Measurements from ENCODE around the gene DOCK11.

The DOCK11 gene

DNA sequence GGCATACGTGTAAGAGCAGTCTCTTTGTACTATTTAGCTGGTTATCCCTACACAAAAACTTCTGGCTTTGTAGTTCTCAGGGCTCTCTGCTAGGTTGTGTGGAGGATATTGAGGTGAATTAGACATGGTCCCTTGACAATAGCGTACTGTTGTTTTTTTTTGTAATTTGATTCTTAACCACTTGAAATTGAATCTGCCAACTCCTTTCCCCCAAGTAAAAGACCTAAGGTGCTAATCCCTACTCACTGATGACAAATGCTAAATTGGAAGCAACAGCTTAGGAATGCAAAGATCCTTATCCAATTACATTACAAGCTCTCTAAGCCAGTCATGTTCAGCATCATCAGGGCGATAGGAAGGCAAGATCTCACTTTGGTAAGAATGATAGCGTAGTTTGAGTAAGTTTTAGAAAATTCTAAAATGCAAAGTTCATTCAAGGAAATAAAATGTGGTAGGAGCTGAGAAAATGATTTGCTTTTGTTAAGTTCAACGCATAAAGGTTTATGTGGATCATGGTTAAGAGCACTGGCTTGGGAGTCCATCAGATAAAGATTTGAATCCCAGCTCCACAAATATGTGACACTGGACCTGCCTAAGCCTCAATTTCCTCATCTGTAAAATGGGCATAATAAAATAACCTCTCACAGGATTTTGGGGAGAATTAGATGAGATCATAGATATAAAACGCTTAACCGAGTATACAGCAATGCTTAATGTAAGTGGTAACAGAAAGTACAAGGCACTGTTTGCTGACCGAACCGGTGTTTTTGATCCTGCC is 39.3 kb downstream of the DOCK11 start:
- DNase-seq = no peak

DNA sequence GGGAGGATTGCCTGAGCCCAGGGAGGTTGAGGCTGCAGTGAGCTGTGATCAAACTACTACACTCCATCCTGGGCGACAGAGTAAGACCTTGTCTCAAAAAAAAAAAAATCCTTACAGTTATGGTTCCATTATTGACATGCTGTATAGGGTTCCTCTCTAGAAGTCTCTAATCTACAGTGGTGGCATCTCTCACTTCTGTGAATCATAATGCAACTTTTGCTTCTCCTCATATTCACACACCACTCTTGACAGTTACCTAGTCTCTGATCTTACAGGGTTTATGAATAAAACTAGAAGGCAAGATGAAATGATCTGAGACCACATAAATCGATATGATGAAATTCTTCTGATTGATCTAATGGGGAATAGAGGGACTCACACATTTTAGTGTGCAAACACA is 40.6 kb downstream of the DOCK11 start:
- DNase-seq = no peak

DNA sequence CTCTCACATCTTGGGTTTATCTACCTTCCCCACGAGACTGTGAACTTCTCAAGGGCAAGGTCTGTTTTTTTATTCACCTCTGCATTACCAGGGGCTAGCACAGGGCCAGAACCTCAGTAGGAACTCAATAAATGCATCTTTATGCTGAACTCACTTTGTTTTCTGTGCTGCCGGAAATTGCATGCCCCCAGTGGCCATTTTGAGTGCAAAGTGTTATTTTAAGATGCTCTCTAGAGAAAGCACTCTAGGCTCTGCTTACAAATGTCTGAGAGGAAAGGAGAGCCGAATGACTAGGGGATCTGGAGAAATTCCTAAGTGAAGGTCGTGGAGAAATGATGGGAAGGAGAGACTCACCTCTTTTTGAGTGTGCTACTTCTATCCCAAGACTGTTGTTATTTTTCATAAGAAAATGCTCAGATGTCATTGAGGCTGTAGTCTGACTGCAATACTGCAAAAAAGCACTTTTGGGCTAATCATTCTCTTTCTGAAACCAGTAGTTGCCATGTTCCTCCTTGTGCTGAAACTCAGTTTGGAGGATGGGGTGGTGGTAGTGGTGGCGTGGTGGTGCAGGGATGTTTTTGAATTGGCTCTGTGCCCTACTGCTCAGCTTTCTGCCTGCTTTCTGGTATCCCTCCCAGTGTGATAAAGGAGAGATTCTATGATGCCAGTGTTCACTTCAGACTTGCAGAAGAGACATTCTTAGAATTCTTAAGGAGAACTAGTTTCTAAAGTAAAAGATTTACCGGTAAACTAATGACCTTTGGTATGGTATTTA is 41.3 kb downstream of the DOCK11 start:
- DNase-seq = no peak

DNA sequence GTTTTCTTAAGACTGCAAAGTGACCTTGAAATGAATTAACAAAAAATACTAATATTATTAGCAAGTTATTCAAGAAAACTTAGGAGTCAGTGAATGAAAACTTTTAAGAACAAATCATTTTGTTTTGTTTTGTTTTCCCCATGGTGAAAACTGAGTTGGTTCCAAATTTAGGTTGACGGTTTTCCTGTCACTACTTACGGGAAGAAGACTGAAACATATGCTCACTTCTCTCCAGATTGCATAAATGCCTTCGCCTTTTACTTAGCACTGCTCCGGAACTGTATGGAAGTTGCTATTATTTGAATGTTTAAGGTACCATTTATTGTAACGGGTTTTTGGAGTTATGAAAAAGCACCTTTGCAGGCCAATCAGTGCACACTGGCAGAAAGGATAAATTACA is 42.8 kb downstream of the DOCK11 start:
- no peak for DNase-seq

DNA sequence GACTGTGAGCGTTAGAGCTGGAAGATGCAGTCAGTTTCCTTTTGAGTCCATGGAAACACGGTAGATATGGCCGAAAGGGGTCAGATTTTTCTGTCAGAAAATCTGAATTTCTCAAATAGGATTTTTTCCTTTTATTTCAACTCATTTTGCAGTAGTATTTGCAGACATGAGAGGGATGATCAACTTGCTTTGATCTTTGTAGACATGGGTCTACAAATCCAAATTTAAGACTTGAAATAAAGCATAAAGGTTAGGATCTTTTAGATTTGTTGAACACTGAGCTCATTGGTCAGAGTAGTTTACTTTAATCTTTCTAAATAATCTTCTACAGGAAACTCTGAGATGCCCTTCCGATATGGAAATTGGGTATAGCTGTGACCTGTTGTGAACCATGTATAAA is 44.7 kb downstream of the DOCK11 start:
- DNase-seq = no peak

GRCh38 chrX:118541482-118541881 is 45.9 kb downstream of the DOCK11 start:
- no peak for DNase-seq

- DNase-seq = no peak
Observed at GRCh38 chrX:118545510-118545909, 49.9 kb downstream of the DOCK11 start.

DNA sequence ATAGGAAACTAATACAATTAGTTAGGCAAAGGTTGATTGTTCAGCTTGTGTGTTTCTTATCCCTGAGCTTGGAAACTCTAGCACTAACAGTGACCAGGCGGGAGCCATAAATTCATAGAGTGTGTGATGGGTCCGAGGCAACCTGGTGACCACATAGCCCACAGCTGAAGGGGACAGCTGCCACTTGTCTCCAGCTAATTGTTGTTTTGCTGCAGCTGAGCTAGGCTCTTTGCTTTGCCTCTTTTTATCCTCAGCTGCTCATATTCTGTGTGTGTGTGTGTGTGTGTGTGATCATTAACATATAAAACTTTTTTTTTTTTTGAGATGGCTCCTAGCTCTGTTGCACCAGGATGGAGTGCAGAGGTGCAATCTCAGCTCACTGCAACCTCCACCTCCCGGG is 53.2 kb downstream of the DOCK11 start:
- no peak for DNase-seq

DNA sequence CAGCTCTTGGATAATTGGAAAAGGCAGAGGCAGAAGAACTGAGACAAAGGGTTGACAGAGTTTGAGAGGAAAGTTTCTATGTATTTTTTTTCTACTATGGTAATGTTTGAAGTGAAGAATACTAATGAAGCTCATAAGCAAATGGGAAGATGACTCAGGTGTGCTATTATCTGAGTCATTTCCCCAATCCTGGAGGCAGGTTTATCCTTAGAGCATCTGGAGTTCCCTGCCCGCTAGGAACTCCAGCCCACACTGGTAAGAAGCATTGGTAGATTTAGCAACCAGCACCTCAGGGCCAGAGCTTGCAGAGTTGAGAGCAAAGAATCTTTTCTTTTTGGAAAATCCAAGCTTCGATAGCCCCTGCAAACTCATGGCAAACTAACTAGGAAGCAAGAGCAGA is 55.2 kb downstream of the DOCK11 start:
- no peak for DNase-seq

DNA sequence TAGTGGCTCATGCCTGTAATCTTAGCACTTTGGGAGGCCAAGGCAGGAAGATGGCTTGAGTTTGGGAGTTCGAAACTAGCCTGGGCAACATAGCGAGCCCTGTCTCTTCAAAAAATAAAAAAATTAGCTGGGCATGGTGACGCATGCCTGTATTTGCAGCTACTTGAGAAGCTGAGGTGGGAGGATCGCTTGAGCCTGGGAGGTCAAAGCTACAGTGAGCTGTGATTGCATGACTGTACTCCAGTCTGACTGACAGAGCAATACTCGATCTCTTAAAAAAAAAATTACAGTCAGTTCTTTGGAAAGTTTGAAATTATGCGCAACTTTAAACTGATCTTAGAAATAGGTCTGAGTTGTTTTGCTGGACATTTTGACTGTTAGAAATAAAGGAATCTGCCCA is 55.8 kb downstream of the DOCK11 start:
- DNase-seq = no peak

DNA sequence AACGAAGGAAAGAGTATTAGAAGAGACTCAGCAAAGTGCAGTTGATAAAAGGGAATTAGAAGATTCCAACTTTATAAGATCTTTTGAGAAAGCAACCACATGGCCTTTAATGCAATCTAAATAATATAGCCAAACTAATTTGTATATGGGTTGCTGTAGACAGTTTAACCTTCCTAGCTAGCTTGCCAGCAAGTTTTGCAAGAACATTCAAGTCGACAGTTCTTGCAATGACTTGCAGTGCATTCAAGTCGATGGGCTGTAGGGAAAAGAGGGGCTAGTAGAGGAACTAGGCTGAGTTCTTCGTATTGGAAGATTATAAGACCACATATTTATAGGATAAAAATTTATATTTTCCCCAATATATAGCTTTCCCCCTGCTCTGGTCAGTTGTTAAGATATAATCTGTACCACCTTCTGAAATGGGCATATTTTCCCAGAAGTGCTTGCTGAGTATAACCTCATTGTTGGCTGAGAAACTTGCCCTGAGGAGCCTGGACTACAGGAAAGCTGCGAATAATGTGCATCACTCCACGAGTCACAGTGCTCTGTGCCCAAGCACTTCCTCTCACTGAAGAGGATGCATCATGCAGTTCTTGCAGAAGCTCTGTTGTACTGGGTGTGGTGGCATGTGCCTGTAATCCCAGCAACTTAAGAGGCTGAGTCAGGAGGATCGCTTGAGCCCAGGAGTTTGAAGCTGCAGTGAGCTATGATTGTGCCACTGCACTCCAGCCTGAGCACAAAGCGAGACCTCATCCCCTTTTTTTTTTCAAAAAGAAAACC is 56.7 kb downstream of the DOCK11 start:
- no peak for DNase-seq

- DNase-seq = no peak
Observed at GRCh38 chrX:118553042-118553710, 57.6 kb downstream of the DOCK11 start.

GRCh38 chrX:118554511-118554910 is 58.9 kb downstream of the DOCK11 start:
- DNase-seq = no peak

DNA sequence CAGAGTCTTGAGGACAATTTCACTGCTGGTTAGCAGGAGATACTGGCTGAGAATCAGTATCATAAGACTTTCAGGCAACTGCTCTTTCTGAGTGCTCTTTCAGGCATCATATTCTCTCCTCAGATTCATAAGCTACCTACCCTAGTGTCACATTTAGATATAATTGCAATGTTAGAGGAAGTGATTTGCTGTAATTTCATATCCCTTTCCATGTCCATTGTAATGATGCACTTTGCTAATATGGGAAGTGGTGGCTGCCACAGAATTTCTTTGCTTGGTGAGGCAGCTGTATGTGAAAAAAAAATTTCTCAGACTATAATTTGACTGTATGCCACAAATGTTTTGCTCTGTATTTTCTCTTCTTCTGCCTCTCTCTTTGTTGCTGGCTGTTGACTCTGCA is 63.3 kb downstream of the DOCK11 start:
- DNase-seq = no peak

DNA sequence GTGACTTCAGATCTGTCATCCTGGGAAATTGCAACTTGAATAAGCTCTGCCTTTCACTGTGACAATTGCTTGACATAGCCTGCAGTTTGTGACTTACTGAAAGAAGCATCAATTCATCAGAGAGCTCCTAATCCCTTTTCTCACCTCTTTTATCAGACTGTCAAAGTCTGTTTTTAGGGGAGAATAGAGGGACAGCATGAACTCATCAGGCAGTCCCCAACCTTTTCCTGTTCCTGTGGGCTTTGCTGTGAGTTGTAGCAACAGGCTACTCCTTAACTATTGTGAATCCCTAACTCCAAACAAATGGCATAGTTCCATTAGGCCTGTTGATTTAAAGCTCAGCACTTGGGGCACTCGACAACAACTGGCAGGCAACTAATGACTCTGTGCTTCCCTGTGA is 64.9 kb downstream of the DOCK11 start:
- DNase-seq = no peak

DNA sequence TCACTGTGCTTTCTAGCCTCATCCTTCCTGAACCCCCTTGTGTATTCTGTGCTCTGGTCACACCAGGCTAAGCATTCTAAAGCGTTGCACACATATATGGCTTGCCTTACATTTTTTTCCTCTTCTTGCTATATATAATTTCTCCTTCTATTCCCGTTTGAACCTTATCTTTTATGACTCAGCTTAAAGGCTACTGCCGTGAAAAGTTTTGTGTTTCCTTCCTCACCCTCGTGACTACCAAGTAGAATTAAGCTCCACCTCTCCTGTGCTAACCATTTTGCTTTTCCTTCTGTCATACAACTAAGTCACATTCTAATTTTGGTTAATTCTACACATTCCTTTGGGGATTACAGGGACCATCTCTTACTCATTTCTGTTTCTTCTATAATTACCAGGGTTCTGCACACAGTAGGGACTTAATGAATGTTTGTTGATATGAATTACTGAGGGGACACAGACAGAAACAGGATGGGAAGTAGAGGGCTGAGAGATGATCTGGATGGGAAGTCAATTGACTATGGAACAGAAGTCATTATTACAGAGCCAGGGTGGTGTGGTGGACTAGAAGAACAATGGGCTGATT is 67.1 kb downstream of the DOCK11 start:
- no peak for DNase-seq

- DNase-seq = no peak
Observed at GRCh38 chrX:118564498-118564897, 68.9 kb downstream of the DOCK11 start.

GRCh38 chrX:118565853-118566252 is 70.2 kb downstream of the DOCK11 start:
- no peak for DNase-seq

GRCh38 chrX:118566359-118566758 is 70.7 kb downstream of the DOCK11 start:
- DNase-seq = no peak

DNA sequence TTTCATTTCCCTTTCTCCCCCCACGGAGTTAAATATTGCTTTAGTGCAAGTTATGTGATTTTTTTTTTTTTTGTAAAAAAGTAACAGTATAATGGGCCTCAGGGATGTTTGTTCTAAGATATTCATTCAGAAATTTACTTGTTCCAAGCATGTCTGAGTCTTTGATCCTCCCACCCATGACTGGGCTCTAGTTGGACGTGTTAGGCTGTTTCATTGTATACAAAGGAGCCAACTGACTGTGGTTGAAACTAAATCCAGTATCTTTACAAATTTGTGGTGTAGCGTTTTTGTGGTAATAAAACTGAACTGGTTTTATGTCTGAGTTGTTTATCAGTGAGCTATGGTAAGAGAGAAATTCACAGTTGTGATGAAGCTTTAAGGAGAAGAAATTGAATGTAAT is 74.1 kb downstream of the DOCK11 start:
- no peak for DNase-seq

GRCh38 chrX:118570209-118570608 is 74.6 kb downstream of the DOCK11 start:
- DNase-seq = no peak

DNA sequence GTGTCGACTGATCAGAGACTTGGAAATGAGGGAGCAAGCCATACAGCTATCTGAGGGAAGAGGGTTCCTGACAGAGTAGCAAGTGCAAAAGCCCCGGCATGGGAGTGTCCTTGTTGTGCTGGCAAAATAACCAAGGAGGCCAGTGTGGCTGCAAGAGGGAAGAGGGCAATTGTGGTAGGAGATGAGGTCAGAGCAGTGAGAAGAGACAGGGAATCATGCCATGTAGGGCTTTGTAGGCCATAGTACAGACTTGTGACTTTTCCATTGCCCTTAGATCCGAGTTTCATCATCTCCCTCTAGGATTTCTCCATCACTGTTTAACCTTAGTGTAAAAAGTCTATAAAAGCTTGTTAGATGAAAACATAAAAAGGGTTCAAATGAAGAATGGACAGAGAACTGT is 76.2 kb downstream of the DOCK11 start:
- DNase-seq = no peak

GRCh38 chrX:118574666-118575065 is 79.1 kb downstream of the DOCK11 start:
- DNase-seq = no peak
